Measurements from ENCODE around the gene JUN.
"Not testable (repeated sequence)": the region's sequence is repeated elsewhere in the genome, so short reads cannot be mapped to it uniquely, and the experiment has no call there.

The JUN gene

GRCh38 chr1:58814251-58815068 lies 30.6 kb upstream of the JUN start:
- no peak for FAIRE-seq
- no peak for DNase-seq (ENCODE audit: insufficient read length, low spot score)
- no peak for TF ChIP-seq POLR2A (IDR thresholded peaks at IDR 0.05; ENCODE audit: low read depth, low read length)

DNA sequence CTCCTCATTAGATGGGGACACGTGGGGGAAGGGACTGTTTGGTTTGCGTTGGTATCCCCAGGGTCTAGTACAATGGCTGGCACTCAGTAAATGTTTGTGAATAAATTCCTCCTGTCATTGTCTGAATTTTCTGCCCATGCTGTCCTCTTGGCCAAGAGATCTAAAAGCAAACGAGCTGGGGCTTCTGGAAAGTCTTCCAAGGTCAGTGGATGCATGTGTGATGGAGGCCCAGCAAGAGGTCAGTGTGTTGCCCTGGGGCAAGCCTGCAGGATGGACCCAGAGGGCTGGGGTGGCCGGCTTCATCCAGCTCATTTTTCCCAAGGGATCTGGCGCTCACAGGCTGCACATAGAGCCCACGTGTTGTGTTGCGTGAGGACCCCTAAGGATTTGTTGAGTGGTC lies 30.0 kb upstream of the JUN start:
- DNase-seq (ENCODE audit: insufficient read length, low spot score) (no peak), FAIRE-seq (no peak)
- TF ChIP-seq POLR2A (IDR thresholded peaks at IDR 0.05; ENCODE audit: low read depth, low read length): no peak

GRCh38 chr1:58813361-58813760 lies 29.5 kb upstream of the JUN start:
- FAIRE-seq (no peak), DNase-seq (ENCODE audit: insufficient read length, low spot score) (no peak)
- TF ChIP-seq POLR2A (IDR thresholded peaks at IDR 0.05; ENCODE audit: low read depth, low read length): no peak

- FAIRE-seq (no peak), DNase-seq (ENCODE audit: insufficient read length, low spot score) (no peak)
- no peak for TF ChIP-seq POLR2A (IDR thresholded peaks at IDR 0.05; ENCODE audit: low read depth, low read length)
These were observed 29.1 kb upstream of the JUN start for GRCh38 chr1:58812926-58813325.

GRCh38 chr1:58812468-58812867 lies 28.6 kb upstream of the JUN start:
- DNase-seq (ENCODE audit: insufficient read length, low spot score) (no peak), FAIRE-seq (no peak)
- TF ChIP-seq POLR2A (IDR thresholded peaks at IDR 0.05; ENCODE audit: low read depth, low read length): no peak

DNA sequence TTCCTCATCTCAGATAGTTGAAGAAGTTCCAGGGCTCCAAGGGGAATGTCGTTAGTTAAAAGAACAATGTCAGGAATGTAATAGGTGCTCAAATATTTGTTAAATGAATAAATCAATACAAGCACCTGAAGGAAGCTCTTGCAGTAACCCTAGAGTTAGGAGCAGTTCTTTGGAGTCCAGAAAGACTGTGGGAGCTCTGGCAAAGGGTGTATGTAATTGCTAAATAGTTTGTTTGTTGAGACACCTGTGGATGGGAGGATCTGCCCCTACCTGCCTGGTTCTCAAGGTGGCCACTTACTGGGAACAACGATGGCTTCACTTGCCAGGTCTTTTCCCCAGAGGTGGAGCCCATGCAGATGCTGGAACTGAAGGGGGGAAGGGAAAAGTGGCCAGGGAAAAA lies 27.5 kb upstream of the JUN start:
- TF ChIP-seq POLR2A (IDR thresholded peaks at IDR 0.05; ENCODE audit: low read depth, low read length): no peak
- DNase-seq (ENCODE audit: insufficient read length, low spot score) (no peak), FAIRE-seq (no peak)

- DNase-seq (ENCODE audit: insufficient read length, low spot score): no peak
- no peak for FAIRE-seq
- no peak for TF ChIP-seq POLR2A (IDR thresholded peaks at IDR 0.05; ENCODE audit: low read depth, low read length)
These were observed 25.6 kb upstream of the JUN start for GRCh38 chr1:58809325-58810010.

- DNase-seq (ENCODE audit: insufficient read length, low spot score) (no peak), FAIRE-seq (no peak)
- TF ChIP-seq POLR2A (IDR thresholded peaks at IDR 0.05; ENCODE audit: low read depth, low read length): no peak
These were observed 24.2 kb upstream of the JUN start for GRCh38 chr1:58808077-58808476.

DNA sequence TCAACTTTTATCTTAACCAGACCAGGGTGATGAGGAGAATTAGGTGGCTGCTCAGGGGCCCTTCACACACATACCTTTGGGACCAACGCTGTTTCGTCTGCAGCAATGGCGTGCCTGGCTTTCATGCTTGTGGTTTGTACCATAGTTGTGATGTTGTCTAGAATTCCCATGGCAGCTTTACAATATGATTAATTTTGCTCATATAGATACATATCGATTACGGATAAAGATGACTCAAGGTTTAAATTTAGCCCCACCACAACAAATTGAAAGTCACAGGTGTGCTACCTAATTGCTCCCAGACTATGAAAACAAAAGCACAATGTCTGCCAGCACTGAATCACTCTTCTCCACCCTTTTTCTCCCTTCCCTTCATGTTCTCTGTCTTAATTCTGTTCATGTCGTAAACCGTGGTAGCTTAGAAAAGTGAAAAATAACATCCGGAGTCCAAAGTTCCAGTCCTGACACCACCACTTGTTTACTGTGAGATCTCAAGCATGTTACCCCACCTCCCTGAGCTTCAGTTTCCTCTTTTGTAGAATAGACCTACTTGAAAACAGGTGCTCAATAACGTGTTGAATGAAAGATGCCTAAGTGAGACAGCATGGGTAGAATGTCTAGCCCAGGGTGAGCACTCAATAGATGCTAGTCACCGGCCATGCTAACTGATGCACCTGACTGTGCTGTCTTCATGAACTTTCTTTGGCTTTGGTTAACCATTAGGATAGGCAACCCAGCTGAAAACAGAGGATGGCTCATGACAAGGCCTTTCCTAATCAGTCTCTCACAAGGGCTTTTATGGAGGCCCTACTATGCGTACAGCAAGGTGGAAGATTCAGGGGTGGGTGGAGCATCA lies 22.1 kb upstream of the JUN start:
- no peak for TF ChIP-seq POLR2A (IDR thresholded peaks at IDR 0.05; ENCODE audit: low read depth, low read length)
- FAIRE-seq: no peak
- no peak for DNase-seq (ENCODE audit: insufficient read length, low spot score)

DNA sequence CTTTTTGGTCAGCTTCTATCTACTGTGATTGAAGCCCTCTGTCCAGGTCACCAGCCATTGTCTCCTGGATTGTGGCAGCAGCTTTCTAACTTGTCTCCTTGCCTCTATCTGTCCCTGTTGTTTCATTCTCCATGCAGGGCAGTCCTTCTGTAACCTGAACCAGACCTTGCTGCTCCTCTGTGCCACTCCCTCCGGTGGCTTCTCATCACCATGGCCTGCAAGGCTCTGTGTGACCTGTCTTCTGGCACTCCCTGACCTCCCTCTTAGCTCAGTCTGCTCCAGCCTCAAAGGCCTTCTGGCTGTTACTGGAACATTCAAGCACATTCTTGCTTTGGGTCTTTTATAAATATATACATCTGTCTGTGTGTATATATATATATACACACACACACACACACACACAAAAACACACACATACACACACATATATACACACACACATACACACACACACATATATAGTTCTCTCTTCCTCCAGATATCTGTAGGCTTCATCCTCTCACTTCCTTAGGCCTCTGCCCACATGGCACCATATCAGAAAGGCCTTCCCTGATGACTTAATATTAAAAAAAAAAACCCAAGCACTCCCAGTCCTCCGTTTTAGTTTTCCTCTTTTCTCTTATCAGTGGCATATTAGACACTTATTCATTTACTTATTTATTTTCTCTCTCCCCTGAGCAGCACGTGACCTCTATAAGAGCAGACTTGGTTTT lies 21.2 kb upstream of the JUN start:
- no peak for TF ChIP-seq POLR2A (IDR thresholded peaks at IDR 0.05; ENCODE audit: low read depth, low read length)
- no peak for FAIRE-seq
- no peak for DNase-seq (ENCODE audit: insufficient read length, low spot score)

GRCh38 chr1:58803858-58804257 lies 20.0 kb upstream of the JUN start:
- FAIRE-seq (no peak), DNase-seq (ENCODE audit: insufficient read length, low spot score) (no peak)
- TF ChIP-seq POLR2A (IDR thresholded peaks at IDR 0.05; ENCODE audit: low read depth, low read length): no peak

DNA sequence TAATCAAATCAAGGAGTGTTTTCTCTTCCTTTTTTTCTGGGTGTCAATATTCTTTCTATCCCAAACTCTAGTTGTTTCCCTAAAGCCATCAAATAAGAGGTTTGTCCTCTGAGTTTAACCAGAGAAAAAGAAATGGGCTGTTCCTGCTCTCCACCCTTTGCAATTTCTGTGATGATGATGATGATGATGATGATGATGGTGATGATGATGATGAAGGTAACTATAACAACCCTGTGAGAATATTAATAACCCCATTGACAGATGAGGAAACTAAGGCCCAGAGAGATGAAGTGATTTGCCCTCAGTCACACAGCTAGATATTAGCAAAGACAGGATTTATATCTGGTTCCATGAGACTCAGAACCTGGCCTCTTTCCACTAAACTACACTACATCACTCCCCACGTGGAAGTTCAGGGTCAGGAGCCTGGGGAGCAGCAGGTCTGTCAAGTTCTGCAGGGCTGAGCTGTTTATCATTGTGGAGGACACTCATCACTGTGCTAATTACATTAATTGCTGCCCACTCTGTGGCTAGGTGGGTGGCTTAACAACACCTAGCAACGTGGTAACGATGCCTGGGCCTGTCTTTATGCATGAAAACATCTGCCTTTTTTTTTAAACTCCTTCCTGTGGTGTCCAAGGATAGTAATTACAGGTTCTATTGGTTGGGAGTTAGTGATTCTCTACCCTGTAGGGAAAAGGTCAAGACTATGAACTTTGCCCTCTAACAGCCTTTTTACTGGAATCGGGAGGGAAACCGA lies 19.0 kb upstream of the JUN start:
- FAIRE-seq (no peak), DNase-seq (ENCODE audit: insufficient read length, low spot score) (no peak)
- no peak for TF ChIP-seq POLR2A (IDR thresholded peaks at IDR 0.05; ENCODE audit: low read depth, low read length)

DNA sequence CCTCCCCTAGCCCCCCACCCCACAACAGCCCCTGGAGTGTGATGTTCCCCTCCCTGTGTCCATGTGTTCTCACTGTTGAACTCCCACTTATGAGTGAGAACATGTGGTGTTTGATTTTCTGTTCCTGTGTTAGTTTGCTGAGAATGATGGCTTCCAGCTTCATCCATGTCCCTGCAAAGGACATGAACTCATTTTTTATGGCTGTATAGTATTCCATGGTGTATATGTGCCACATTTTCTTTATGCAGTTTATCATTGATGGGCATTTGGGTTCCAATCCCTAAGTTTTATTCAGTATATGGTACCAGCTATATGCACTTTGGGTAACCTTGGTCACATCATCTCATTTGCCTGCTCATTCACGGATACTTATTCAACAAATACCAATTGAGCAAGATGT lies 17.4 kb upstream of the JUN start:
- not testable (repeated sequence) for DNase-seq (ENCODE audit: insufficient read length, low spot score); FAIRE-seq
